HG02938 (cell line): ENCODE measurements around the gene IL17RB.
A peak's percentile ranks its signal among the peaks of the same experiment; 100 is the strongest.

ENCODE experiments used
- ATAC-seq: cut with Tn5 transposase; IDR thresholded peaks from one replicate; pipeline ENCODE4 v1.9.1; 2021; ENCODE audit warnings: mild to moderate bottlenecking, moderate library complexity; ENCODE audit not compliant: unreplicated experiment

Gene IL17RB

GRCh38 chr3:53811143-53811927 is 35.0 kb upstream of the IL17RB start:
- no peak for ATAC-seq

GRCh38 chr3:53812434-53812833 is 33.9 kb upstream of the IL17RB start:
- no peak for ATAC-seq

- ATAC-seq: no peak
Observed at GRCh38 chr3:53813229-53813628, 33.1 kb upstream of the IL17RB start.

GRCh38 chr3:53813876-53814275 is 32.5 kb upstream of the IL17RB start:
- no peak for ATAC-seq

- ATAC-seq: no peak
Observed at GRCh38 chr3:53815067-53815466, 31.3 kb upstream of the IL17RB start.

GRCh38 chr3:53815651-53816050 is 30.7 kb upstream of the IL17RB start:
- no peak for ATAC-seq

- no peak for ATAC-seq
Observed at GRCh38 chr3:53816425-53816824, 29.9 kb upstream of the IL17RB start.

GRCh38 chr3:53817211-53817610 is 29.2 kb upstream of the IL17RB start:
- ATAC-seq: no peak

GRCh38 chr3:53817809-53818208 is 28.6 kb upstream of the IL17RB start:
- no peak for ATAC-seq

GRCh38 chr3:53818221-53819162 is 27.9 kb upstream of the IL17RB start:
- no peak for ATAC-seq

GRCh38 chr3:53819163-53819868 is 27.1 kb upstream of the IL17RB start:
- ATAC-seq: no peak

- ATAC-seq: no peak
Observed at GRCh38 chr3:53820084-53820483, 26.3 kb upstream of the IL17RB start.

- no peak for ATAC-seq
Observed at GRCh38 chr3:53820756-53821580, 25.4 kb upstream of the IL17RB start.

- peak; percentile 61 for ATAC-seq
Observed at GRCh38 chr3:53821631-53822121, 24.7 kb upstream of the IL17RB start.

- ATAC-seq: no peak
Observed at GRCh38 chr3:53822331-53822741, 24.0 kb upstream of the IL17RB start.

GRCh38 chr3:53823026-53823955 is 23.1 kb upstream of the IL17RB start:
- ATAC-seq: no peak

- no peak for ATAC-seq
Observed at GRCh38 chr3:53823956-53824657, 22.3 kb upstream of the IL17RB start.

GRCh38 chr3:53824795-53825194 is 21.6 kb upstream of the IL17RB start:
- ATAC-seq: no peak

- ATAC-seq: no peak
Observed at GRCh38 chr3:53826048-53826447, 20.3 kb upstream of the IL17RB start.
